GM12892 (cell line): ENCODE measurements around the gene TENM4.

Experiments
- POLR2A ChIP-seq: IDR thresholded peaks from 2 replicates; pipeline ENCODE4 v1.6.1; 2011; ENCODE audit warnings: low read depth, low read length, control low read depth
- POLR2AphosphoS5 ChIP-seq: IDR thresholded peaks from 2 replicates; pipeline ENCODE4 v1.6.1; 2011; ENCODE audit warnings: low read depth, low read length, control low read depth

GRCh38 chr11:79249295-79249993, 191.4 kb downstream of the TENM4 start:
- TF ChIP-seq POLR2AphosphoS5 (no peak), POLR2A (no peak)
